Lung (tissue), 12 donors: Measurements from ENCODE around the gene CLCN4. TPM values are rescaled to one million over a fixed set of nuclear protein-coding genes. Genes with fewer than 3 reads are reported as not detected.

Experiments used
- ATAC-seq: fragments of 200-7000 bp; cut with Tn5 transposase; one replicate; pipeline ENCODE4 v1.9.1; 2020; ENCODE audit warnings: moderate number of reproducible peaks; ENCODE audit not compliant: insufficient read depth, low FRiP score
- DNase-seq, 3 donors: peaks; one replicate each; pipeline ENCODE4 v3.0.0-alpha.2; 2013 to 2017
- H3K27ac ChIP-seq, 2 donors: one replicate each; pipeline ENCODE4 v1.5.1; 2013; ENCODE audit warnings: mild to moderate bottlenecking in 2 of 2, moderate library complexity in 2 of 2, control low read depth in 1 of 2, inconsistent platforms in 1 of 2, low read depth in 1 of 2, low read length in 1 of 2
- H3K27me3 ChIP-seq, 3 donors: one replicate each; pipeline ENCODE4 v1.5.1; 2013; ENCODE audit warnings: low read length in 2 of 3; ENCODE audit not compliant: control insufficient read depth in 3 of 3, insufficient read depth in 3 of 3
- H3K36me3 ChIP-seq, 4 donors: one replicate each; pipeline ENCODE4 v1.5.1; 2013; ENCODE audit warnings: low read length in 4 of 4, mild to moderate bottlenecking in 1 of 4, moderate library complexity in 1 of 4; ENCODE audit not compliant: control insufficient read depth in 4 of 4, insufficient read depth in 4 of 4
- H3K4me1 ChIP-seq, 5 donors: one replicate each; pipeline ENCODE4 v1.5.1; 2013; ENCODE audit warnings: low read length in 5 of 5, mild to moderate bottlenecking in 2 of 5, moderate library complexity in 1 of 5; ENCODE audit not compliant: control insufficient read depth in 5 of 5, insufficient read depth in 5 of 5
- H3K4me3 ChIP-seq: one replicate; pipeline ENCODE4 v1.5.1; 2013; ENCODE audit warnings: mild to moderate bottlenecking, control low read depth, moderate library complexity
- H3K9ac ChIP-seq, 2 donors: one replicate each; pipeline ENCODE4 v1.5.1; 2013; ENCODE audit warnings: low read length in 2 of 2, control low read depth in 1 of 2; ENCODE audit not compliant: insufficient read depth in 1 of 2
- H3K9me3 ChIP-seq, 4 donors: one replicate each; pipeline ENCODE4 v1.5.1; 2013; ENCODE audit warnings: low read length in 3 of 4, mild to moderate bottlenecking in 1 of 4, moderate library complexity in 1 of 4; ENCODE audit not compliant: control insufficient read depth in 4 of 4, insufficient read depth in 3 of 4
- CTCF ChIP-seq: IDR thresholded peaks from 2 replicates; pipeline ENCODE4 v1.5.1; 2012; ENCODE audit warnings: mild to moderate bottlenecking; ENCODE audit errors: control extremely low read depth, extremely low read depth
- WGBS, 2 donors: extraction: QIAGEN DNeasy Blood & Tissue Kit; methylation state at CpG; one replicate each; pipeline ENCODE4 v1.1.7; 2013; 5-methylcytosine and 5-hydroxymethylcytosine counted together
- polyA plus RNA-seq, 2 donors: library from polyadenylated mRNA; stranded (reverse); fragments of 200-250 nt; gene quantifications; one replicate each; pipeline ENCODE4 v1.2.1, GENCODE V29; 2013
- total RNA-seq, 2 donors: library from RNA; depleted of rRNA in 1 of 2; stranded (reverse); fragments of >200 nt in 1 of 2; gene quantifications; one replicate each; pipeline ENCODE4 v1.2.1, GENCODE V29; 2014 to 2021
- donor health status: control.
- donor health status: control.
- donor health status: Bipolar disorder and iron deficiency.
- donor health status: healthy.
- donor health status: DM: yes; HTN: yes; CAD: no.

CLCN4 gene
- total and polyA plus RNA-seq, 4 donors = 2.1 to 11.3 (median 5.8) TPM

GRCh38 chrX:10109695-10110094 is 47.1 kb upstream of the CLCN4 start:
- Histone ChIP-seq H3K9me3 (no peaks in the 10 kb centered on the region), H3K27ac (no peak overlapping the region), H3K9ac (no peak overlapping the region), H3K27me3 (peaks cover 0 to 9% (median 2%) of the 10 kb centered on the region in 3 donors), H3K4me3 (no peak overlapping the region), H3K36me3 (peaks cover 0 to 2% (median under 1%) of the 10 kb centered on the region in 4 donors), H3K4me1 (peaks cover 0 to 29% (median 4%) of the 10 kb centered on the region in 5 donors)
- TF ChIP-seq CTCF = no peak
- 76 to 87% methylated on average over 22 to 27 of the region's 27 CpGs for WGBS, 2 donors
- ATAC-seq (no peak), DNase-seq (peak; percentile 89 to 92 (median 90))

- no peaks in the 10 kb centered on the region for H3K9me3 ChIP-seq
- no peak overlapping the region for H3K9ac ChIP-seq
- DNase-seq = no peak
- H3K36me3 ChIP-seq = peaks cover 0 to 2% (median under 1%) of the 10 kb centered on the region in 4 donors
- H3K27me3 ChIP-seq = peaks cover 0 to 9% (median 2%) of the 10 kb centered on the region in 3 donors
- peaks cover 0 to 29% (median 4%) of the 10 kb centered on the region in 5 donors for H3K4me1 ChIP-seq
- no peak for TF ChIP-seq CTCF
- no peak for ATAC-seq
- WGBS, 2 donors = 68 to 72% methylated on average over 16 of the region's 16 CpGs
- H3K4me3 ChIP-seq = no peak overlapping the region
- peak overlapping the region in 1 of 2 donors; percentile 63 for H3K27ac ChIP-seq
Observed at GRCh38 chrX:10110316-10110935, 46.3 kb upstream of the CLCN4 start.

GRCh38 chrX:10110984-10111363 is 45.8 kb upstream of the CLCN4 start:
- WGBS, 2 donors = 32 to 65% methylated on average over 10 of the region's 10 CpGs
- H3K27me3 ChIP-seq = peaks cover 0 to 9% (median 2%) of the 10 kb centered on the region in 3 donors
- no peak for ATAC-seq
- no peak overlapping the region for H3K9ac ChIP-seq
- peak overlapping the region in 1 of 2 donors; percentile 63 for H3K27ac ChIP-seq
- peaks cover 0 to 29% (median 4%) of the 10 kb centered on the region in 5 donors for H3K4me1 ChIP-seq
- no peak for DNase-seq
- H3K4me3 ChIP-seq = no peak overlapping the region
- H3K9me3 ChIP-seq = no peaks in the 10 kb centered on the region
- peaks cover 0 to 2% (median under 1%) of the 10 kb centered on the region in 4 donors for H3K36me3 ChIP-seq
- TF ChIP-seq CTCF = no peak
